SK-N-SH treated with all-trans-retinoic acid at 6 μM for 48 hours (cell line): ENCODE measurements around the gene AUNIP.

Experiments used
- ATAC-seq: fragments of 200-7000 bp; cut with Tn5 transposase; 3 replicates; pipeline ENCODE4 v1.9.1; 2020; ENCODE audit warnings: mild to moderate bottlenecking, moderate library complexity
- ARNTL ChIP-seq: fragments of 450-650 bp; formaldehyde crosslinking; IDR thresholded peaks from 2 replicates; pipeline ENCODE4 v1.5.0; 2020; ENCODE audit warnings: low read depth, mild to moderate bottlenecking, moderate library complexity, borderline replicate concordance
- BACH2 ChIP-seq: fragments of 250-450 bp; sonication (Bioruptor Pico); IDR thresholded peaks from 2 replicates; pipeline ENCODE4 v1.9.0; 2021; ENCODE audit warnings: mild to moderate bottlenecking, borderline replicate concordance
- CSDC2 ChIP-seq: fragments of 250-450 bp; sonication (Bioruptor Pico); IDR thresholded peaks from 2 replicates; pipeline ENCODE4 v1.5.0; 2020; ENCODE audit warnings: mild to moderate bottlenecking, moderate library complexity
- CSRNP3 ChIP-seq: fragments of 250-450 bp; sonication (Bioruptor Pico); IDR thresholded peaks from 2 replicates; pipeline ENCODE4 v1.5.1; 2021; ENCODE audit warnings: mild to moderate bottlenecking, moderate library complexity
- GLIS3 ChIP-seq: fragments of 250-450 bp; sonication (Bioruptor Pico); IDR thresholded peaks from 2 replicates; pipeline ENCODE4 v1.5.0; 2020; ENCODE audit warnings: mild to moderate bottlenecking, moderate library complexity
- ISL1 ChIP-seq: fragments of 250-450 bp; sonication (Bioruptor Pico); IDR thresholded peaks from 2 replicates; pipeline ENCODE4 v2.1.2; 2022; ENCODE audit warnings: mild to moderate bottlenecking, moderate library complexity
- OSR1 ChIP-seq: fragments of 250-450 bp; sonication (Bioruptor Pico); IDR thresholded peaks from 2 replicates; pipeline ENCODE4 v1.8.0; 2022; ENCODE audit warnings: moderate library complexity, mild to moderate bottlenecking, inconsistent platforms
- PATZ1 ChIP-seq: fragments of 250-450 bp; sonication (Bioruptor Pico); IDR thresholded peaks from 2 replicates; pipeline ENCODE4 v1.8.0; 2020; ENCODE audit warnings: mild to moderate bottlenecking, moderate library complexity, borderline replicate concordance
- POU6F1 ChIP-seq: fragments of 250-450 bp; sonication (Bioruptor Pico); IDR thresholded peaks from 2 replicates; pipeline ENCODE4 v1.8.0; 2021; ENCODE audit warnings: low read depth, mild to moderate bottlenecking, moderate library complexity, borderline replicate concordance
- PPARA ChIP-seq: fragments of 250-450 bp; sonication (Bioruptor Pico); IDR thresholded peaks from 2 replicates; pipeline ENCODE4 v1.5.0; 2020; ENCODE audit warnings: mild to moderate bottlenecking, borderline replicate concordance
- RARB ChIP-seq: fragments of 250-450 bp; sonication (Bioruptor Pico); IDR thresholded peaks from 2 replicates; pipeline ENCODE4 v1.8.0; 2021; ENCODE audit warnings: mild to moderate bottlenecking, moderate library complexity
- SNAI2 ChIP-seq: fragments of 250-450 bp; sonication (Bioruptor Pico); IDR thresholded peaks from 2 replicates; pipeline ENCODE4 v1.5.0; 2020; ENCODE audit warnings: mild to moderate bottlenecking, moderate library complexity
- TCF4 ChIP-seq: fragments of 250-450 bp; sonication (Bioruptor Pico); IDR thresholded peaks from 2 replicates; pipeline ENCODE4 v1.8.0; 2021; ENCODE audit warnings: mild to moderate bottlenecking, moderate library complexity, borderline replicate concordance
- TOX ChIP-seq: fragments of 250-450 bp; sonication (Bioruptor Pico); IDR thresholded peaks from 2 replicates; pipeline ENCODE4 v1.8.0; 2021; ENCODE audit warnings: mild to moderate bottlenecking, moderate library complexity, borderline replicate concordance
- TSHZ2 ChIP-seq: fragments of 250-450 bp; sonication (Bioruptor Pico); IDR thresholded peaks from 2 replicates; pipeline ENCODE4 v1.5.0; 2020; ENCODE audit warnings: mild to moderate bottlenecking, moderate library complexity
- ZC3H10 ChIP-seq: fragments of 250-450 bp; sonication (Bioruptor Pico); IDR thresholded peaks from 2 replicates; pipeline ENCODE4 v1.5.1; 2021; ENCODE audit warnings: mild to moderate bottlenecking, moderate library complexity
- ZFP3 ChIP-seq: fragments of 250-450 bp; sonication (Bioruptor Pico); IDR thresholded peaks from 2 replicates; pipeline ENCODE4 v1.5.0; 2020; ENCODE audit warnings: mild to moderate bottlenecking, moderate library complexity
- ZNF565 ChIP-seq: fragments of 450-650 bp; formaldehyde crosslinking; conservative IDR thresholded peaks from 2 replicates; pipeline ENCODE4 v1.5.0; 2020; ENCODE audit warnings: low read depth, mild to moderate bottlenecking, moderate library complexity
- ZNF70 ChIP-seq: fragments of 450-650 bp; formaldehyde crosslinking; IDR thresholded peaks from 2 replicates; pipeline ENCODE4 v1.5.0; 2020; ENCODE audit warnings: mild to moderate bottlenecking, moderate library complexity
- ZNF8 ChIP-seq: fragments of 450-650 bp; formaldehyde crosslinking; IDR thresholded peaks from 2 replicates; pipeline ENCODE4 v1.5.0; 2020; ENCODE audit warnings: mild to moderate bottlenecking, moderate library complexity

The AUNIP gene

GRCh38 chr1:25817840-25818501 is 41.3 kb downstream of the AUNIP start (continued):
- TF ChIP-seq TOX (CRISPR knock-in tag) (no peak), ZNF8 (no peak), ZNF565 (CRISPR knock-in tag) (no peak), BACH2 (CRISPR knock-in tag) (no peak), SNAI2 (CRISPR knock-in tag) (no peak), ZC3H10 (CRISPR knock-in tag) (no peak), ZNF70 (CRISPR knock-in tag) (no peak), RARB (no peak), ARNTL (CRISPR knock-in tag) (no peak), PPARA (CRISPR knock-in tag) (no peak), CSRNP3 (no peak)

- no peak for TF ChIP-seq PATZ1 (CRISPR knock-in tag)
- no peak for TF ChIP-seq ZNF8
- TF ChIP-seq ARNTL (CRISPR knock-in tag) = no peak
- TF ChIP-seq ZNF565 (CRISPR knock-in tag) = no peak
- no peak for TF ChIP-seq ZNF70 (CRISPR knock-in tag)
- no peak for TF ChIP-seq PPARA (CRISPR knock-in tag)
- TF ChIP-seq ISL1 (CRISPR knock-in tag) = no peak
- no peak for TF ChIP-seq SNAI2 (CRISPR knock-in tag)
- no peak for TF ChIP-seq POU6F1 (CRISPR knock-in tag)
- TF ChIP-seq CSRNP3 = no peak
- no peak for TF ChIP-seq BACH2 (CRISPR knock-in tag)
- no peak for TF ChIP-seq ZFP3 (CRISPR knock-in tag)
- no peak for TF ChIP-seq TCF4 (CRISPR knock-in tag)
- no peak for TF ChIP-seq TSHZ2
- TF ChIP-seq OSR1 = no peak
- TF ChIP-seq ZC3H10 (CRISPR knock-in tag) = no peak
- TF ChIP-seq GLIS3 (CRISPR knock-in tag) = no peak
- TF ChIP-seq CSDC2 = no peak
- ATAC-seq = no peak
Observed at GRCh38 chr1:25816112-25816718, 43.0 kb downstream of the AUNIP start.
